ENCODE data around the gene ALMS1.

The ALMS1 gene

GRCh38 chr2:73370348-73370747 lies 15.3 kb upstream of the ALMS1 start:
- H3K79me2 ChIP-seq (ENCODE audit: control insufficient read depth, low read length): no peaks in the 10 kb centered on the region
- no peak overlapping the region for H3K27ac ChIP-seq (ENCODE audit: low read depth, low read length)
- H3K9me3 ChIP-seq (ENCODE audit: control insufficient read depth, insufficient read depth, low read length): no peaks in the 10 kb centered on the region
- no peaks in the 10 kb centered on the region for H4K20me1 ChIP-seq (ENCODE audit: control insufficient read depth, insufficient read depth, low read depth, low read length)
- peaks cover 30% of the 10 kb centered on the region for H3K27me3 ChIP-seq (ENCODE audit: control insufficient read depth, low read length)
- no peak overlapping the region for H3K4me2 ChIP-seq (ENCODE audit: low read length)
- H3K9me2 ChIP-seq (replicated peaks; ENCODE audit: control insufficient read depth, low read length): no peaks in the 10 kb centered on the region
- no peak overlapping the region for H3K4me3 ChIP-seq (ENCODE audit: low read length)
- H3K36me3 ChIP-seq (ENCODE audit: control insufficient read depth, low read length): no peaks in the 10 kb centered on the region
- H3F3A ChIP-seq (ENCODE audit: control insufficient read depth, insufficient read depth): no peaks in the 10 kb centered on the region
- no peak for TF ChIP-seq CTCF (IDR thresholded peaks at IDR 0.05; ENCODE audit: low read depth, low read length, poor library complexity, severe bottlenecking)
- TF ChIP-seq EZH2phosphoT487 (IDR thresholded peaks at IDR 0.05; ENCODE audit: borderline replicate concordance, low read length): no peak
- no peaks in the 10 kb centered on the region for H3K4me1 ChIP-seq (ENCODE audit: control insufficient read depth, low read length)

- H3K4me2 ChIP-seq (ENCODE audit: low read length): no peak overlapping the region
- H3K4me3 ChIP-seq (ENCODE audit: low read length): no peak overlapping the region
- H3K9me2 ChIP-seq (replicated peaks; ENCODE audit: control insufficient read depth, low read length): no peaks in the 10 kb centered on the region
- no peaks in the 10 kb centered on the region for H3K9me3 ChIP-seq (ENCODE audit: control insufficient read depth, insufficient read depth, low read length)
- H3K36me3 ChIP-seq (ENCODE audit: control insufficient read depth, low read length): no peaks in the 10 kb centered on the region
- peaks cover 44% of the 10 kb centered on the region for H3K27me3 ChIP-seq (ENCODE audit: control insufficient read depth, low read length)
- no peaks in the 10 kb centered on the region for H3K79me2 ChIP-seq (ENCODE audit: control insufficient read depth, low read length)
- no peaks in the 10 kb centered on the region for H4K20me1 ChIP-seq (ENCODE audit: control insufficient read depth, insufficient read depth, low read depth, low read length)
- no peaks in the 10 kb centered on the region for H3K4me1 ChIP-seq (ENCODE audit: control insufficient read depth, low read length)
- TF ChIP-seq CTCF (IDR thresholded peaks at IDR 0.05; ENCODE audit: low read depth, low read length, poor library complexity, severe bottlenecking): no peak
- no peak for TF ChIP-seq EZH2phosphoT487 (IDR thresholded peaks at IDR 0.05; ENCODE audit: borderline replicate concordance, low read length)
- H3K27ac ChIP-seq (ENCODE audit: low read depth, low read length): no peak overlapping the region
- no peaks in the 10 kb centered on the region for H3F3A ChIP-seq (ENCODE audit: control insufficient read depth, insufficient read depth)
These were observed 12.3 kb upstream of the ALMS1 start for GRCh38 chr2:73373344-73373743.

GRCh38 chr2:73374269-73374668 lies 11.4 kb upstream of the ALMS1 start:
- peaks cover 47% of the 10 kb centered on the region for H3K27me3 ChIP-seq (ENCODE audit: control insufficient read depth, low read length)
- TF ChIP-seq CTCF (IDR thresholded peaks at IDR 0.05; ENCODE audit: low read depth, low read length, poor library complexity, severe bottlenecking) (no peak), EZH2phosphoT487 (IDR thresholded peaks at IDR 0.05; ENCODE audit: borderline replicate concordance, low read length) (no peak)
- no peak overlapping the region for H3K4me2 ChIP-seq (ENCODE audit: low read length)
- H3K79me2 ChIP-seq (ENCODE audit: control insufficient read depth, low read length): no peaks in the 10 kb centered on the region
- no peak overlapping the region for H3K27ac ChIP-seq (ENCODE audit: low read depth, low read length)
- no peaks in the 10 kb centered on the region for H3K4me1 ChIP-seq (ENCODE audit: control insufficient read depth, low read length)
- H4K20me1 ChIP-seq (ENCODE audit: control insufficient read depth, insufficient read depth, low read depth, low read length): no peaks in the 10 kb centered on the region
- no peak overlapping the region for H3K4me3 ChIP-seq (ENCODE audit: low read length)
- H3K36me3 ChIP-seq (ENCODE audit: control insufficient read depth, low read length): no peaks in the 10 kb centered on the region
- no peaks in the 10 kb centered on the region for H3K9me3 ChIP-seq (ENCODE audit: control insufficient read depth, insufficient read depth, low read length)
- H3K9me2 ChIP-seq (replicated peaks; ENCODE audit: control insufficient read depth, low read length): no peaks in the 10 kb centered on the region
- no peaks in the 10 kb centered on the region for H3F3A ChIP-seq (ENCODE audit: control insufficient read depth, insufficient read depth)

GRCh38 chr2:73376681-73377080 lies 9.0 kb upstream of the ALMS1 start:
- Histone ChIP-seq H3K27me3 (ENCODE audit: control insufficient read depth, low read length) (peaks cover 53% of the 10 kb centered on the region), H3K4me1 (ENCODE audit: control insufficient read depth, low read length) (no peaks in the 10 kb centered on the region), H3K27ac (ENCODE audit: low read depth, low read length) (no peak overlapping the region), H3K36me3 (ENCODE audit: control insufficient read depth, low read length) (no peaks in the 10 kb centered on the region), H3K9me2 (replicated peaks; ENCODE audit: control insufficient read depth, low read length) (no peaks in the 10 kb centered on the region), H3K9me3 (ENCODE audit: control insufficient read depth, insufficient read depth, low read length) (no peaks in the 10 kb centered on the region), H3K4me3 (ENCODE audit: low read length) (no peak overlapping the region), H4K20me1 (ENCODE audit: control insufficient read depth, insufficient read depth, low read depth, low read length) (no peaks in the 10 kb centered on the region), H3K79me2 (ENCODE audit: control insufficient read depth, low read length) (no peaks in the 10 kb centered on the region), H3K4me2 (ENCODE audit: low read length) (no peak overlapping the region), H3F3A (ENCODE audit: control insufficient read depth, insufficient read depth) (no peaks in the 10 kb centered on the region)
- TF ChIP-seq CTCF (IDR thresholded peaks at IDR 0.05; ENCODE audit: low read depth, low read length, poor library complexity, severe bottlenecking) (no peak), EZH2phosphoT487 (IDR thresholded peaks at IDR 0.05; ENCODE audit: borderline replicate concordance, low read length) (no peak)

Data from DOHH2 (cell line).